Gastrocnemius medialis (tissue), 4 donors: ENCODE data around the gene IL34.

Source experiments
- CTCF ChIP-seq, 5 experiments: fragments of 450-650 bp in 3 of 5; fragments of 200-600 bp in 2 of 5; sonication (generic) in 2 of 5; IDR thresholded peaks in 4 of 5; conservative IDR thresholded peaks in 1 of 5; 1 replicate in 4 of 5; 2 replicates in 1 of 5; pipeline ENCODE4 v1.5.1; 2016 to 2019; ENCODE audit warnings: antibody characterized with exemption in 5 of 5, mild to moderate bottlenecking in 3 of 5, moderate library complexity in 3 of 5
- POLR2A ChIP-seq, 2 donors: fragments of 450-650 bp; IDR thresholded peaks; one replicate each; pipeline ENCODE4 v1.6.1; 2017; ENCODE audit warnings: antibody characterized with exemption in 2 of 2, mild to moderate bottlenecking in 2 of 2, moderate library complexity in 2 of 2

GRCh38 chr16:70676675-70677498 is 30.5 kb downstream of the IL34 start:
- no peak for TF ChIP-seq CTCF (IDR thresholded peaks at IDR 0.05 in 4 of 5, conservative IDR thresholded peaks at IDR 0.05 in 1 of 5)
- no peak for TF ChIP-seq POLR2A (IDR thresholded peaks at IDR 0.05)
